ENCODE results near the gene BCAS3.

Gene BCAS3

DNA sequence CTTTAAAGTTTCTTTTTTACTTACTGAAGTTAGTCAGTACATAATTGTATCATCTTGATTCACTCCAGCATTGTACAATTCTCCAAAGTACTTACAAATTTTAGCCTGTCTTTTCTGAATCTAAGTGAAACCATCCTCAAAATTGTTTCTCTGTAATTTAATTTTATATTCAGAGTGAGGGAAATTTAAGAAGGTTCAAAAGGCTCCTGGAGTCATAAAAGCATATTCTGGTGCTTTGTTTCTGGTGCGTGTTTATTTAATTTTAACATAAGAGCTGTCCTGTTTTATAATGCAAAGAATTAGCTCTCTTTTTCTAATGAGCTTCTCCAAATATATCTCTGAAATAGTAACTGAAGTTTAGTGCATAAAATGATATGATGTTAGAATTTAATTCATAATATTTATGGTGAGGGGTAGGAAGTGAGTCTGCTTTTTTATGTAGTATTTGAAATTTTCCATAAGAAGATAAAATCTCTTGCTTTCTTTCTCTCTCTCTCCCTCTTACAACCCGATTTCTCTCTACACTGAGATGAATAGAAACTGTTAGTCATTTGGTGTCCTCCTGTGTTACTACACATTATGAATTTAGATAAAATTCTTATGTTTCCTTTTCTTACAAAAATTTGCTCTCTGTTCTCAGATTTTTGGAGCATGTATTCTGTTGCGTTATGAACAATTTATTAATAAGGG lies 339.8 kb downstream of the BCAS3 start:
- no peak overlapping the region for H4K12ac ChIP-seq (ENCODE audit: low read depth, low read length)
- H3K79me2 ChIP-seq (ENCODE audit: control insufficient read depth, insufficient read depth, low read length, poor library complexity) = no peaks in the 10 kb centered on the region
- H3K4me2 ChIP-seq (ENCODE audit: low read length) = no peak overlapping the region
- no peaks in the 10 kb centered on the region for H3K4me1 ChIP-seq (ENCODE audit: control insufficient read depth in 1 of 2, insufficient read depth in 2 of 2, low read length in 2 of 2)
- no peak overlapping the region for H3K23ac ChIP-seq (ENCODE audit: low read length)
- no peak overlapping the region for H2AK5ac ChIP-seq (ENCODE audit: low read length)
- no peaks in the 10 kb centered on the region for H3K9me3 ChIP-seq (ENCODE audit: insufficient read depth, low read depth, low read length)
- H2BK12ac ChIP-seq (ENCODE audit: low read length) = no peak overlapping the region
- H3K79me1 ChIP-seq (ENCODE audit: low read length) = no peaks in the 10 kb centered on the region
- H3K36me3 ChIP-seq (ENCODE audit: control insufficient read depth in 1 of 2, insufficient read depth in 2 of 2, low read length in 2 of 2) = no peaks in the 10 kb centered on the region
- no peak overlapping the region for H3K18ac ChIP-seq (ENCODE audit: low read length)
- H2BK120ac ChIP-seq (ENCODE audit: insufficient read depth, low read length, poor library complexity) = no peak overlapping the region
- no peaks in the 10 kb centered on the region for H3K27me3 ChIP-seq (ENCODE audit: insufficient read depth, low read length)
- H2BK5ac ChIP-seq (ENCODE audit: low read depth, low read length, poor library complexity) = no peak overlapping the region
- no CpG with 5 or more reads among the region's 3 CpGs for WGBS (ENCODE audit: extremely low coverage, insufficient coverage, insufficient read length)
- H4K91ac ChIP-seq (ENCODE audit: low read depth, low read length) = no peak overlapping the region
- no peak overlapping the region for H3K27ac ChIP-seq (ENCODE audit: low read depth, low read length)
- H2AFZ ChIP-seq (ENCODE audit: insufficient read depth, low read length, poor library complexity) = no peak overlapping the region
- H4K8ac ChIP-seq (ENCODE audit: low read depth, low read length) = no peak overlapping the region
- no peak for DNase-seq
- no peak overlapping the region for H3K4ac ChIP-seq (ENCODE audit: low read depth, low read length)
- H3K9ac ChIP-seq (ENCODE audit: low read length) = no peak overlapping the region
- H3K4me3 ChIP-seq (ENCODE audit: low read depth, low read length) = no peak overlapping the region
- no peak overlapping the region for H3K14ac ChIP-seq (ENCODE audit: low read length)

DNA sequence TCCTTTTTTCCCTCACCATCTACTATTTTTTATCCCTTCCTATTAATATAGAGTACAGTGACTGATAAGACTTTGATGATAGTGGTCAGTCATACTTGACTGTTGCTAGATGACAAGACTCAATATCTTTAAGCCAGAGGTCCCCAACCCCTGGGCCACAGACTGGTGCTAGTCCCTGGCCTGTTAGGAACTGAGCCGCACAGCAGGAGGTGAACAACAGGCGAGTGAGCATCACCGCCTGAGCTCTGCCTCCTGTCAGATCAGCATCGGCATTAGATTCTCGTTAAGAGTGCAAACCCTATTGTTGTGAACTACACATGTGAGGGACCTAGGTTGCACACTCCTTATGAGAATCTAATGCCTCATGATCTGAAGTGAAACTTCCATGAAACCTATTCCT lies 341.3 kb downstream of the BCAS3 start:
- no peak overlapping the region for H4K8ac ChIP-seq (ENCODE audit: low read depth, low read length)
- no peaks in the 10 kb centered on the region for H3K9me3 ChIP-seq (ENCODE audit: insufficient read depth, low read depth, low read length)
- H3K4ac ChIP-seq (ENCODE audit: low read depth, low read length) = no peak overlapping the region
- H2AK5ac ChIP-seq (ENCODE audit: low read length) = no peak overlapping the region
- no peak overlapping the region for H2BK12ac ChIP-seq (ENCODE audit: low read length)
- no peak overlapping the region for H3K9ac ChIP-seq (ENCODE audit: low read length)
- no peak overlapping the region for H2AFZ ChIP-seq (ENCODE audit: insufficient read depth, low read length, poor library complexity)
- no peaks in the 10 kb centered on the region for H3K79me1 ChIP-seq (ENCODE audit: low read length)
- H3K36me3 ChIP-seq (ENCODE audit: control insufficient read depth in 1 of 2, insufficient read depth in 2 of 2, low read length in 2 of 2) = no peaks in the 10 kb centered on the region
- no peak overlapping the region for H3K4me3 ChIP-seq (ENCODE audit: low read depth, low read length)
- no peak overlapping the region for H3K27ac ChIP-seq (ENCODE audit: low read depth, low read length)
- H3K4me2 ChIP-seq (ENCODE audit: low read length) = no peak overlapping the region
- H4K91ac ChIP-seq (ENCODE audit: low read depth, low read length) = no peak overlapping the region
- no peak overlapping the region for H2BK120ac ChIP-seq (ENCODE audit: insufficient read depth, low read length, poor library complexity)
- no peak overlapping the region for H4K12ac ChIP-seq (ENCODE audit: low read depth, low read length)
- H3K18ac ChIP-seq (ENCODE audit: low read length) = no peak overlapping the region
- H3K27me3 ChIP-seq (ENCODE audit: insufficient read depth, low read length) = no peaks in the 10 kb centered on the region
- no peak overlapping the region for H3K23ac ChIP-seq (ENCODE audit: low read length)
- H3K79me2 ChIP-seq (ENCODE audit: control insufficient read depth, insufficient read depth, low read length, poor library complexity) = no peaks in the 10 kb centered on the region
- DNase-seq = no peak
- H2BK5ac ChIP-seq (ENCODE audit: low read depth, low read length, poor library complexity) = no peak overlapping the region
- no peak overlapping the region for H3K14ac ChIP-seq (ENCODE audit: low read length)
- H3K4me1 ChIP-seq (ENCODE audit: control insufficient read depth in 1 of 2, insufficient read depth in 2 of 2, low read length in 2 of 2) = no peaks in the 10 kb centered on the region
- WGBS (ENCODE audit: extremely low coverage, insufficient coverage, insufficient read length) = no CpG with 5 or more reads among the region's 5 CpGs

DNA sequence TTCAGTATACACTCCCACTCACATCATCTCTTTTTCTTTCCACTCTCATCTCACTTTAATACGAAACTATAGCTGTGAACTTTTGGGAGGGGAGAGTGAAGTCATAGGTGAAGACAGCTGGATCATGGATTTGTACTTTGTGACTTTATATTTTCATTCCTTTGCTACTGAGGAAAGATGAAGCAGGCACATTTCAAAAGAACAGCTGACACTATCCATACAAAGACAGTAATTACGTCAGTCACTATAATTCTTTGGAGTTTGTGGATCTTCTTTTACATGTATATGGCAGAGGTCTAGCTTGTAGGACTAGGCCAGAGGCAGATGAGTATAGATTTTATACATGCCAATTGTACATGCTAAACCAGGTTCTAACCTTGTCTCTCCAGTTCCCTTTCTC lies 346.3 kb downstream of the BCAS3 start:
- H3K27ac ChIP-seq (ENCODE audit: low read depth, low read length) = no peak overlapping the region
- no peak overlapping the region for H4K12ac ChIP-seq (ENCODE audit: low read depth, low read length)
- no peaks in the 10 kb centered on the region for H3K79me2 ChIP-seq (ENCODE audit: control insufficient read depth, insufficient read depth, low read length, poor library complexity)
- no peaks in the 10 kb centered on the region for H3K36me3 ChIP-seq (ENCODE audit: control insufficient read depth in 1 of 2, insufficient read depth in 2 of 2, low read length in 2 of 2)
- no peak overlapping the region for H3K4ac ChIP-seq (ENCODE audit: low read depth, low read length)
- H3K4me3 ChIP-seq (ENCODE audit: low read depth, low read length) = no peak overlapping the region
- no peak overlapping the region for H3K18ac ChIP-seq (ENCODE audit: low read length)
- DNase-seq = no peak
- no peak overlapping the region for H3K9ac ChIP-seq (ENCODE audit: low read length)
- no peak overlapping the region for H2AK5ac ChIP-seq (ENCODE audit: low read length)
- no peak overlapping the region for H2BK5ac ChIP-seq (ENCODE audit: low read depth, low read length, poor library complexity)
- no peak overlapping the region for H3K23ac ChIP-seq (ENCODE audit: low read length)
- H3K9me3 ChIP-seq (ENCODE audit: insufficient read depth, low read depth, low read length) = no peaks in the 10 kb centered on the region
- H3K4me2 ChIP-seq (ENCODE audit: low read length) = no peak overlapping the region
- H3K79me1 ChIP-seq (ENCODE audit: low read length) = no peaks in the 10 kb centered on the region
- H2AFZ ChIP-seq (ENCODE audit: insufficient read depth, low read length, poor library complexity) = no peak overlapping the region
- H3K27me3 ChIP-seq (ENCODE audit: insufficient read depth, low read length) = no peaks in the 10 kb centered on the region
- no peak overlapping the region for H4K8ac ChIP-seq (ENCODE audit: low read depth, low read length)
- H4K91ac ChIP-seq (ENCODE audit: low read depth, low read length) = no peak overlapping the region
- H2BK120ac ChIP-seq (ENCODE audit: insufficient read depth, low read length, poor library complexity) = no peak overlapping the region
- WGBS (ENCODE audit: extremely low coverage, insufficient coverage, insufficient read length) = no CpG with 5 or more reads among the region's 2 CpGs
- no peaks in the 10 kb centered on the region for H3K4me1 ChIP-seq (ENCODE audit: control insufficient read depth in 1 of 2, insufficient read depth in 2 of 2, low read length in 2 of 2)
- no peak overlapping the region for H3K14ac ChIP-seq (ENCODE audit: low read length)
- no peak overlapping the region for H2BK12ac ChIP-seq (ENCODE audit: low read length)

DNA sequence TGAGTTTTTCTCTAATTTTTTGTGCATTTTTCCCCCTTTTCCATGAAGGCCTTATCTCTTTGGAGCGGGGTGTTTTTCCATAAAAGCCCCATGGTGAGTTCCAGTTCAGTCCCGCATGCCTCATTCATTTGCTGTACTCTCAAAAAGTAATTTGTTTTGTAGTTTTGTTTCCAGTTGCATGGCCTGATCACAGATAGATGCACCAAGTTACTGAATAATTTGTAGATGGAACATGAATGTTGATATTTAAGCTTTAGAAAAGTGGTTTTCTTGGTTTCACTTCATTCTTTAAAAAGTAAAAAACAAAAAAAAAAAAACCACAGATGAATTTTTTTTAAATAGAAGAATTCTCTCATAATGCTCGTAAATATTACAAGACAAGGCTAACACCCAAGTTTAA lies 349.2 kb downstream of the BCAS3 start:
- Histone ChIP-seq H3K4me1 (ENCODE audit: control insufficient read depth in 1 of 2, insufficient read depth in 2 of 2, low read length in 2 of 2) (no peaks in the 10 kb centered on the region), H3K4me2 (ENCODE audit: low read length) (no peak overlapping the region), H4K12ac (ENCODE audit: low read depth, low read length) (no peak overlapping the region), H2BK12ac (ENCODE audit: low read length) (no peak overlapping the region), H3K79me1 (ENCODE audit: low read length) (no peaks in the 10 kb centered on the region), H3K9ac (ENCODE audit: low read length) (no peak overlapping the region), H2AK5ac (ENCODE audit: low read length) (no peak overlapping the region), H2BK5ac (ENCODE audit: low read depth, low read length, poor library complexity) (no peak overlapping the region), H4K8ac (ENCODE audit: low read depth, low read length) (no peak overlapping the region), H3K18ac (ENCODE audit: low read length) (no peak overlapping the region), H3K14ac (ENCODE audit: low read length) (no peak overlapping the region), H3K36me3 (ENCODE audit: control insufficient read depth in 1 of 2, insufficient read depth in 2 of 2, low read length in 2 of 2) (no peaks in the 10 kb centered on the region), H3K27me3 (ENCODE audit: insufficient read depth, low read length) (no peaks in the 10 kb centered on the region), H2AFZ (ENCODE audit: insufficient read depth, low read length, poor library complexity) (no peak overlapping the region), H3K23ac (ENCODE audit: low read length) (no peak overlapping the region), H4K91ac (ENCODE audit: low read depth, low read length) (no peak overlapping the region), H3K9me3 (ENCODE audit: insufficient read depth, low read depth, low read length) (no peaks in the 10 kb centered on the region), H3K4me3 (ENCODE audit: low read depth, low read length) (no peak overlapping the region), H2BK120ac (ENCODE audit: insufficient read depth, low read length, poor library complexity) (no peak overlapping the region), H3K4ac (ENCODE audit: low read depth, low read length) (no peak overlapping the region), H3K79me2 (ENCODE audit: control insufficient read depth, insufficient read depth, low read length, poor library complexity) (no peaks in the 10 kb centered on the region), H3K27ac (ENCODE audit: low read depth, low read length) (no peak overlapping the region)
- DNase-seq = no peak
- no CpG with 5 or more reads among the region's 3 CpGs for WGBS (ENCODE audit: extremely low coverage, insufficient coverage, insufficient read length)
